Neutrophil (primary cell): ENCODE measurements around the gene KCNC2.

Source experiments
- H3K27ac ChIP-seq: fragments of 200-600 bp; sonication (generic); 2 replicates; pipeline ENCODE4 v1.5.1; 2016; ENCODE audit warnings: mild to moderate bottlenecking, moderate library complexity
- H3K27me3 ChIP-seq: fragments of 200-600 bp; sonication (generic); 2 replicates; pipeline ENCODE4 v1.6.0; 2016; ENCODE audit warnings: mild to moderate bottlenecking
- H3K36me3 ChIP-seq: fragments of 200-600 bp; sonication (generic); 2 replicates; pipeline ENCODE4 v1.5.1; 2017
- H3K4me1 ChIP-seq, 2 experiments: fragments of 200-600 bp in 1 of 2; sonication (generic) in 1 of 2; 1 replicate in 1 of 2; 2 replicates in 1 of 2; pipeline versions ENCODE4 v1.5.1 to v1.6.1; 2013 to 2016; ENCODE audit warnings: low read depth in 1 of 2, low read length in 1 of 2, mild to moderate bottlenecking in 1 of 2, moderate library complexity in 1 of 2; ENCODE audit not compliant: control insufficient read depth in 1 of 2, insufficient read depth in 1 of 2
- H3K4me3 ChIP-seq, 2 experiments: fragments of 200-600 bp in 1 of 2; sonication (generic) in 1 of 2; 1 replicate in 1 of 2; 2 replicates in 1 of 2; pipeline ENCODE4 v1.5.1; 2013 to 2016; ENCODE audit warnings: low read depth in 1 of 2, low read length in 1 of 2, mild to moderate bottlenecking in 1 of 2, moderate library complexity in 1 of 2
- H3K9me3 ChIP-seq: fragments of 200-600 bp; sonication (generic); 2 replicates; pipeline ENCODE4 v1.5.1; 2016
- TF ChIP-seq, protein P1 (sequence below): fragments of 200-600 bp; sonication (generic); IDR thresholded peaks from 2 replicates; pipeline ENCODE4 v1.5.1; 2016; ENCODE audit warnings: antibody characterized with exemption

Gene KCNC2

DNA sequence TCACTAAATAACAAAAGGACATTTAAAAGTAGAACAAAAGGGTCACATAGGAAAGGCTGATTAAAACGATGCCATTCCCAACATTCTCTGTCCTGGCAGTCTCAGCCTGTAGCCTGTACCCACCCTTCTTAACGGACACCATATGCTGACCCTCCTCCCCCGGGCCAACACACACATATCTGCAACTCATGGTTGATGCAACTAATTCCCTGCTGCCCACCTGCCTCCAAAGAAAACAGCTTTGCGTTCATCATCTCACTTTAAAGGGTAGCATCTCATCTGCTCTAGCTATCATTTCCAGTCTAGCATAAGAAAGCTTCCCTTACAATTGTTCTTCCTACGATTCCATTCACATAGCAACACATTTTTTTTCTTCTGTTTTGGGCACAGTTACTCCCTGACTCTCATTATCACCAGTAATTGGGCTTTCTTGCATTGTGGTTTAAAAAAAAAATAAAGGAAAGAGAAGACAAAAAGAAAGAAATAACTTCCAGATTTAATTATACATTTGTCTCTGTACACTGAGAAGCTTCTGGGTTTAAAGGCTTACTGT is 92.9 kb downstream of the KCNC2 start:
- TF ChIP-seq, protein P1, sequence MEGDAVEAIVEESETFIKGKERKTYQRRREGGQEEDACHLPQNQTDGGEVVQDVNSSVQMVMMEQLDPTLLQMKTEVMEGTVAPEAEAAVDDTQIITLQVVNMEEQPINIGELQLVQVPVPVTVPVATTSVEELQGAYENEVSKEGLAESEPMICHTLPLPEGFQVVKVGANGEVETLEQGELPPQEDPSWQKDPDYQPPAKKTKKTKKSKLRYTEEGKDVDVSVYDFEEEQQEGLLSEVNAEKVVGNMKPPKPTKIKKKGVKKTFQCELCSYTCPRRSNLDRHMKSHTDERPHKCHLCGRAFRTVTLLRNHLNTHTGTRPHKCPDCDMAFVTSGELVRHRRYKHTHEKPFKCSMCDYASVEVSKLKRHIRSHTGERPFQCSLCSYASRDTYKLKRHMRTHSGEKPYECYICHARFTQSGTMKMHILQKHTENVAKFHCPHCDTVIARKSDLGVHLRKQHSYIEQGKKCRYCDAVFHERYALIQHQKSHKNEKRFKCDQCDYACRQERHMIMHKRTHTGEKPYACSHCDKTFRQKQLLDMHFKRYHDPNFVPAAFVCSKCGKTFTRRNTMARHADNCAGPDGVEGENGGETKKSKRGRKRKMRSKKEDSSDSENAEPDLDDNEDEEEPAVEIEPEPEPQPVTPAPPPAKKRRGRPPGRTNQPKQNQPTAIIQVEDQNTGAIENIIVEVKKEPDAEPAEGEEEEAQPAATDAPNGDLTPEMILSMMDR: no peak

DNA sequence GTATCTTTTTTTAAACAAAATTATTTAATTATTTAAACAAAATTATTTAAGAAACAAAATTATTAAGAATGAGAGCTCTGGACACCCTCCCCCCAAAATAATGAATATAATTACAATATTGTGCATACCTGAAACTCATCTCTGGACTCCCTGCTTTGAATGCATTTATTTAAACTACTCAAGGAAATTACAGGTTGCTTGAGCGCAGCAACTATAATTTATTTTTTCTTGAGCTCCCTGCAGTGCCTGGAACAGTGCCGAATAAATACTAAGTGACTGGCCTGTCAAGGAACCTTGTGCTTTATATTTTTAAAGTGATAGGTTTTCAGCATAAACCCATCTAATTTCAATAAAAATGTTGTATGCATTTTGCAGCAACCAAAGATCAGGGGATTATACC is 93.9 kb downstream of the KCNC2 start:
- Histone ChIP-seq H3K36me3 (no peaks in the 10 kb centered on the region), H3K4me1 (no peaks in the 10 kb centered on the region), H3K27me3 (no peaks in the 10 kb centered on the region), H3K4me3 (no peak overlapping the region), H3K9me3 (no peaks in the 10 kb centered on the region), H3K27ac (no peak overlapping the region)
- TF ChIP-seq, protein P1: no peak

More for the DNA sequence above, 92.9 kb downstream of the KCNC2 start:
- no peaks in the 10 kb centered on the region for H3K27me3 ChIP-seq
- no peaks in the 10 kb centered on the region for H3K4me1 ChIP-seq
- no peak overlapping the region for H3K4me3 ChIP-seq
- no peaks in the 10 kb centered on the region for H3K9me3 ChIP-seq
- no peak overlapping the region for H3K27ac ChIP-seq
- H3K36me3 ChIP-seq: no peaks in the 10 kb centered on the region

DNA sequence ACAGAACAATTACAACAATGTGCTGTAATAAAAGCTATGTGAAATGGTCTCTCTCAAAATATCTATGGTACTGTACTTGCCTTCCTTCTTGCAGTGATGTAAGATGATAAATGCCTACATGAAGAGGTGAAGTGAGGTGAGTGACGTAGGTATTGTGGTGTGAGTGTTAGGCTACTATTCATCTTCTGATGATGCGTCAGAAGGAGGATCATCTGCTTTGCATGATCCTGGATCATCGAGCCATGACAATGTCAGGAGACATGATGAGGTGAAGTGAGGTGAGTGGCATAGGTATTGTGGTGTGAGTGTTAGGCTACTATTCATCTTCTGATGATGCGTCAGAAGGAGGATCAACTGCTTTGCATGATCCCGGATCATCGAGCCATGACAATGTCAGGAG is 105.8 kb downstream of the KCNC2 start:
- no peaks in the 10 kb centered on the region for H3K9me3 ChIP-seq
- H3K27ac ChIP-seq: no peak overlapping the region
- H3K27me3 ChIP-seq: no peaks in the 10 kb centered on the region
- TF ChIP-seq, protein P1: no peak
- no peaks in the 10 kb centered on the region for H3K36me3 ChIP-seq
- no peak overlapping the region for H3K4me3 ChIP-seq
- H3K4me1 ChIP-seq: no peaks in the 10 kb centered on the region

DNA sequence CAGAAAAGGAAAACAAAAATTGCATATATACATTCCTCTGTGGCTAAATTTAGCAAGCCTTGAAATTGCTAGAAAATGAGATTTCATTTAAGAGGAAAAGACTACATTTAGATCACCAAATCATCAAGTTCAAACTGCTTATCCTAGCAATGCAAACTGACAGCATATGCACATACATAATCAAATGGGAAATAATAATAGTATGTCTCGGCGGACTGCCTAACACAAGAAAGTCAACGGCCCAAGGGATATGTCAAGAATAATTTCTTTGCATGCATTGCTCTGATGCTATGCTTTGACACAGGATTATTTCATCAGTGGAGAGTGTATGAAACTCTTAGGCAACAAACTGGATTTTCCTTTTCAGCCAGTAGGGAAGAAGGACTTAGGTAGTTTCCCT is 107.9 kb downstream of the KCNC2 start:
- no peaks in the 10 kb centered on the region for H3K9me3 ChIP-seq
- no peaks in the 10 kb centered on the region for H3K27me3 ChIP-seq
- H3K36me3 ChIP-seq: no peaks in the 10 kb centered on the region
- no peak overlapping the region for H3K4me3 ChIP-seq
- H3K4me1 ChIP-seq: no peaks in the 10 kb centered on the region
- no peak overlapping the region for H3K27ac ChIP-seq
- TF ChIP-seq, protein P1: no peak

DNA sequence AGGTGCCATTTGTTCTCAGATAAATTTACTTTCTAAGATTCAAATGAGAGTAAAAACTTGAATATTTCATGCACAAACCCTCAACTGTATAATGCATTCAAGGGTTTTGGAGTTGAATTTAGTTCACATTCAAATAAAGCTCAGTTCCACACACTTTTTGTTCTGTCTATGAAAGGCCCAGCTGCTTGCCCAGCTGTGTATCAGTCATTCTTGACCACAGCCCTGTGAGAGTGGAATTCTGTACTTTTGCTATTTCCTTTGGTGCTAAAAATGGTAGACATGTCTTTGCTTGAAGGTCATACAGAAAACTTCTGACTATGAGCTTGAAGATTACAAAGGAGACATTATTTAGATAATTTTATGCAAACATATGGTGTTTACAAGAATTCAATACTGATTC is 110.4 kb downstream of the KCNC2 start:
- TF ChIP-seq, protein P1: no peak
- Histone ChIP-seq H3K4me3 (no peak overlapping the region), H3K4me1 (no peaks in the 10 kb centered on the region), H3K27ac (no peak overlapping the region), H3K9me3 (no peaks in the 10 kb centered on the region), H3K36me3 (no peaks in the 10 kb centered on the region), H3K27me3 (no peaks in the 10 kb centered on the region)

DNA sequence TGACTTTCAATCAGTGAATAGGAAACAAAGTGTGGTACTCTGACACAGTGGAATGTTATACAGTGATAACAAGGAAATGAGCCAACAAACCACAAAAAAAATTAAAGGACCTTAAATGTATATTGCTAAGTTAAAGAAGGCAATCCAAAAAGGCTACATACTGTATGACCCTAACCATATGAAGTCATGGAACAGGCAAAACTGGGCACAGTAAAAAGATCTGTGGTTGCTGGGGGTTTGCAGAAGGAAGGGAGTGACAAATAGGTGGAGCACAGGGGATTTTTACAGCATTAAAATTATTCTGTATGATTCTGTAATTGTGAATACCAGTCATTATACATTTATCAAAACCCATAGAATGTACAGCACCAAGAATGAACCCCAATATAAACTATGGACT is 112.6 kb downstream of the KCNC2 start:
- Histone ChIP-seq H3K4me3 (no peak overlapping the region), H3K9me3 (no peaks in the 10 kb centered on the region), H3K36me3 (no peaks in the 10 kb centered on the region), H3K4me1 (no peaks in the 10 kb centered on the region), H3K27me3 (no peaks in the 10 kb centered on the region), H3K27ac (no peak overlapping the region)
- TF ChIP-seq, protein P1: no peak
